ENCODE data around the gene PSMC6.

GRCh38 chr14:52729925-52730708, 23.1 kb downstream of the PSMC6 start, which contains the start of gene STYX:
- TF ChIP-seq CTCF (IDR thresholded peaks at IDR 0.05) (peak in 7 of 12 donors; percentile 16 to 57 (median 20)), POLR2A (IDR thresholded peaks at IDR 0.05) (peak; percentile 53 to 94)

Data from heart left ventricle (tissue), 13 donors.